Measurements from ENCODE around the gene PRKCA. TPM values are rescaled to one million over a fixed set of nuclear protein-coding genes. Genes with fewer than 3 reads are reported as not detected.

PRKCA gene
- total and polyA plus RNA-seq, 4 donors = 3.0 to 14.1 (median 5.4) TPM

DNA sequence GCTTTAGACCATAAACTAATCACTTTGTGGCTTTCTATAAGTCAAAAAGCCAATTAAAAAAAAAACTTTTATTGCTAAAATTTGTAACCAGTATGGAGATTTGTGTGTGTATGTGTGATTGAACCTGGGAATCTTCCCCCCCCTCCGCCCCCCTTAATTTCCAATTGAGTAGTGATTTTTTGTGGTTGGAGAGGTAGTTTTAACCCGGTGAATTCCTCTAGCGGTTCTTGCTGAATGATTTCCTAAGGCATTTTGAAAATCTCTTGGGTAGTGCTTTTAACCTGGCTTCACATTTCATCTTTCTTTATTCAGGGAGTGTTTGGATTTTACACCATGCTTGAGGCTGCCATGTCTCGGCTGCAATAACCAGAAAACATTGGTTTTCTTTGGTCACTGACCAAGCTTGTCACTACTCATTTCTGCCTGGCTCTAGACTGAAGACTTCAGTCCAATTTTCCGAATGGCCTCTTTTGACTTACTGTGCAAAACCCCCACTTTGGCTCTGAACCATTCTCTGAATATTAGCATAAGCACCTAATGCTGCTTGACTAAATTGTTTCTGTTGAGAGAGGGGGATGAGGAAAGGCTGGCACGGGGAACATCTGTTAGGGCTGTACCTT lies 35.6 kb downstream of the PRKCA start:
- 71% methylated on average over 6 of the region's 6 CpGs for WGBS

DNA sequence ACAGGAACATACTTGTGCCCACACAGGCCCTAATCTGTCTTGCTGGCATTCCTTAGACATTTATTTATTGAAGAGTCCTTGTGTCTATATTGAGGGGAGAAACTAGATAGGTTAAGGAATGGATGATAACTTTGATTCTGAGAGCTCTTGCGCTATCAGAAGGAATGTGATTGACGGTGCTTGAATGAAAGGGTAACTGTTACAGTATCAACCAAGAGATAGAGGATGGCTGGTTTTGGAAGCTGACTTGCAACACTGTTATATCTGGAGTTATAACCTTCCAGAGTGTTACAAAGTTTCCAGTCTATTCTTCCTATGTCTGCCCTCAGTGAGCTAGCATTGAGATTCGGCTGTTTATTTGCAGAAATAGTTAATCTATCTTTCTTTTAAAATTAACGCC lies 36.5 kb downstream of the PRKCA start:
- no peaks in the 10 kb centered on the region for H3K9me3 ChIP-seq (ENCODE audit: control insufficient read depth in 4 of 4, low read length in 3 of 4)
- peaks cover 0 to 2% (median 0%) of the 10 kb centered on the region in 4 donors for H3K36me3 ChIP-seq (ENCODE audit: control insufficient read depth in 4 of 4, insufficient read depth in 3 of 4, low read depth in 1 of 4, low read length in 3 of 4)
- H3K27me3 ChIP-seq (ENCODE audit: control insufficient read depth in 4 of 4, insufficient read depth in 4 of 4, low read length in 3 of 4) = no peaks in the 10 kb centered on the region
- DNase-seq (ENCODE audit: low spot score) = no peak
- 69% methylated on average over 4 of the region's 4 CpGs for WGBS
- H3K4me1 ChIP-seq (ENCODE audit: control insufficient read depth in 4 of 4, insufficient read depth in 4 of 4, low read length in 3 of 4) = peaks cover 4 to 42% (median 32%) of the 10 kb centered on the region in 4 donors
- H3K9ac ChIP-seq (ENCODE audit: low read depth in 1 of 2, low read length in 2 of 2) = no peak overlapping the region
- no peak overlapping the region for H3K4me3 ChIP-seq (ENCODE audit: low read depth in 1 of 3, low read length in 3 of 3)
- no peak overlapping the region for H3K27ac ChIP-seq (ENCODE audit: low read depth in 1 of 2, low read length in 2 of 2)
- TF ChIP-seq RXRA (IDR thresholded peaks at IDR 0.05) = no peak
- TF ChIP-seq, protein P1, sequence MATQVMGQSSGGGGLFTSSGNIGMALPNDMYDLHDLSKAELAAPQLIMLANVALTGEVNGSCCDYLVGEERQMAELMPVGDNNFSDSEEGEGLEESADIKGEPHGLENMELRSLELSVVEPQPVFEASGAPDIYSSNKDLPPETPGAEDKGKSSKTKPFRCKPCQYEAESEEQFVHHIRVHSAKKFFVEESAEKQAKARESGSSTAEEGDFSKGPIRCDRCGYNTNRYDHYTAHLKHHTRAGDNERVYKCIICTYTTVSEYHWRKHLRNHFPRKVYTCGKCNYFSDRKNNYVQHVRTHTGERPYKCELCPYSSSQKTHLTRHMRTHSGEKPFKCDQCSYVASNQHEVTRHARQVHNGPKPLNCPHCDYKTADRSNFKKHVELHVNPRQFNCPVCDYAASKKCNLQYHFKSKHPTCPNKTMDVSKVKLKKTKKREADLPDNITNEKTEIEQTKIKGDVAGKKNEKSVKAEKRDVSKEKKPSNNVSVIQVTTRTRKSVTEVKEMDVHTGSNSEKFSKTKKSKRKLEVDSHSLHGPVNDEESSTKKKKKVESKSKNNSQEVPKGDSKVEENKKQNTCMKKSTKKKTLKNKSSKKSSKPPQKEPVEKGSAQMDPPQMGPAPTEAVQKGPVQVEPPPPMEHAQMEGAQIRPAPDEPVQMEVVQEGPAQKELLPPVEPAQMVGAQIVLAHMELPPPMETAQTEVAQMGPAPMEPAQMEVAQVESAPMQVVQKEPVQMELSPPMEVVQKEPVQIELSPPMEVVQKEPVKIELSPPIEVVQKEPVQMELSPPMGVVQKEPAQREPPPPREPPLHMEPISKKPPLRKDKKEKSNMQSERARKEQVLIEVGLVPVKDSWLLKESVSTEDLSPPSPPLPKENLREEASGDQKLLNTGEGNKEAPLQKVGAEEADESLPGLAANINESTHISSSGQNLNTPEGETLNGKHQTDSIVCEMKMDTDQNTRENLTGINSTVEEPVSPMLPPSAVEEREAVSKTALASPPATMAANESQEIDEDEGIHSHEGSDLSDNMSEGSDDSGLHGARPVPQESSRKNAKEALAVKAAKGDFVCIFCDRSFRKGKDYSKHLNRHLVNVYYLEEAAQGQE (IDR thresholded peaks at IDR 0.05) = no peak
- TF ChIP-seq, protein P2, sequence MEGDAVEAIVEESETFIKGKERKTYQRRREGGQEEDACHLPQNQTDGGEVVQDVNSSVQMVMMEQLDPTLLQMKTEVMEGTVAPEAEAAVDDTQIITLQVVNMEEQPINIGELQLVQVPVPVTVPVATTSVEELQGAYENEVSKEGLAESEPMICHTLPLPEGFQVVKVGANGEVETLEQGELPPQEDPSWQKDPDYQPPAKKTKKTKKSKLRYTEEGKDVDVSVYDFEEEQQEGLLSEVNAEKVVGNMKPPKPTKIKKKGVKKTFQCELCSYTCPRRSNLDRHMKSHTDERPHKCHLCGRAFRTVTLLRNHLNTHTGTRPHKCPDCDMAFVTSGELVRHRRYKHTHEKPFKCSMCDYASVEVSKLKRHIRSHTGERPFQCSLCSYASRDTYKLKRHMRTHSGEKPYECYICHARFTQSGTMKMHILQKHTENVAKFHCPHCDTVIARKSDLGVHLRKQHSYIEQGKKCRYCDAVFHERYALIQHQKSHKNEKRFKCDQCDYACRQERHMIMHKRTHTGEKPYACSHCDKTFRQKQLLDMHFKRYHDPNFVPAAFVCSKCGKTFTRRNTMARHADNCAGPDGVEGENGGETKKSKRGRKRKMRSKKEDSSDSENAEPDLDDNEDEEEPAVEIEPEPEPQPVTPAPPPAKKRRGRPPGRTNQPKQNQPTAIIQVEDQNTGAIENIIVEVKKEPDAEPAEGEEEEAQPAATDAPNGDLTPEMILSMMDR (IDR thresholded peaks at IDR 0.05; ENCODE audit: low read depth, low read length, missing input control) = no peak
- TF ChIP-seq NR2F2 (IDR thresholded peaks at IDR 0.05) = no peak
- TF ChIP-seq GABPA (IDR thresholded peaks at IDR 0.05 in 1 of 2, conservative IDR thresholded peaks at IDR 0.05 in 1 of 2) = no peak
- TF ChIP-seq JUND (IDR thresholded peaks at IDR 0.05) = no peak
- TF ChIP-seq, protein P3, sequence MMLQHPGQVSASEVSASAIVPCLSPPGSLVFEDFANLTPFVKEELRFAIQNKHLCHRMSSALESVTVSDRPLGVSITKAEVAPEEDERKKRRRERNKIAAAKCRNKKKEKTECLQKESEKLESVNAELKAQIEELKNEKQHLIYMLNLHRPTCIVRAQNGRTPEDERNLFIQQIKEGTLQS (IDR thresholded peaks at IDR 0.05) = no peak
- no peak for TF ChIP-seq EGR1 (IDR thresholded peaks at IDR 0.05; ENCODE audit: low read depth in 2 of 2)
- TF ChIP-seq, protein P4, sequence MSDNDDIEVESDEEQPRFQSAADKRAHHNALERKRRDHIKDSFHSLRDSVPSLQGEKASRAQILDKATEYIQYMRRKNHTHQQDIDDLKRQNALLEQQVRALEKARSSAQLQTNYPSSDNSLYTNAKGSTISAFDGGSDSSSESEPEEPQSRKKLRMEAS (IDR thresholded peaks at IDR 0.05) = no peak
- TF ChIP-seq HNF4G (IDR thresholded peaks at IDR 0.05) = no peak
- TF ChIP-seq HNF4A (conservative IDR thresholded peaks at IDR 0.05) = no peak
- no peak for TF ChIP-seq TAF1 (conservative IDR thresholded peaks at IDR 0.05)
- TF ChIP-seq FOXA1 (IDR thresholded peaks at IDR 0.05) = no peak
- TF ChIP-seq, protein P5, sequence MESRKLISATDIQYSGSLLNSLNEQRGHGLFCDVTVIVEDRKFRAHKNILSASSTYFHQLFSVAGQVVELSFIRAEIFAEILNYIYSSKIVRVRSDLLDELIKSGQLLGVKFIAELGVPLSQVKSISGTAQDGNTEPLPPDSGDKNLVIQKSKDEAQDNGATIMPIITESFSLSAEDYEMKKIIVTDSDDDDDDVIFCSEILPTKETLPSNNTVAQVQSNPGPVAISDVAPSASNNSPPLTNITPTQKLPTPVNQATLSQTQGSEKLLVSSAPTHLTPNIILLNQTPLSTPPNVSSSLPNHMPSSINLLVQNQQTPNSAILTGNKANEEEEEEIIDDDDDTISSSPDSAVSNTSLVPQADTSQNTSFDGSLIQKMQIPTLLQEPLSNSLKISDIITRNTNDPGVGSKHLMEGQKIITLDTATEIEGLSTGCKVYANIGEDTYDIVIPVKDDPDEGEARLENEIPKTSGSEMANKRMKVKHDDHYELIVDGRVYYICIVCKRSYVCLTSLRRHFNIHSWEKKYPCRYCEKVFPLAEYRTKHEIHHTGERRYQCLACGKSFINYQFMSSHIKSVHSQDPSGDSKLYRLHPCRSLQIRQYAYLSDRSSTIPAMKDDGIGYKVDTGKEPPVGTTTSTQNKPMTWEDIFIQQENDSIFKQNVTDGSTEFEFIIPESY (IDR thresholded peaks at IDR 0.05) = no peak
- no peak for TF ChIP-seq SP1 (IDR thresholded peaks at IDR 0.05)
- no peak for TF ChIP-seq YY1 (IDR thresholded peaks at IDR 0.05)

More for the DNA sequence above, 35.6 kb downstream of the PRKCA start:
- Histone ChIP-seq H3K27ac (ENCODE audit: low read depth in 1 of 2, low read length in 2 of 2) (no peak overlapping the region), H3K27me3 (ENCODE audit: control insufficient read depth in 4 of 4, insufficient read depth in 4 of 4, low read length in 3 of 4) (no peaks in the 10 kb centered on the region), H3K9me3 (ENCODE audit: control insufficient read depth in 4 of 4, low read length in 3 of 4) (no peaks in the 10 kb centered on the region), H3K9ac (ENCODE audit: low read depth in 1 of 2, low read length in 2 of 2) (no peak overlapping the region), H3K4me1 (ENCODE audit: control insufficient read depth in 4 of 4, insufficient read depth in 4 of 4, low read length in 3 of 4) (peaks cover 2 to 42% (median 32%) of the 10 kb centered on the region in 4 donors), H3K36me3 (ENCODE audit: control insufficient read depth in 4 of 4, insufficient read depth in 3 of 4, low read depth in 1 of 4, low read length in 3 of 4) (peaks cover 0 to 2% (median 0%) of the 10 kb centered on the region in 4 donors), H3K4me3 (ENCODE audit: low read depth in 1 of 3, low read length in 3 of 3) (no peak overlapping the region)
- DNase-seq (ENCODE audit: low spot score) = no peak
- TF ChIP-seq JUND (IDR thresholded peaks at IDR 0.05) (no peak), HNF4G (IDR thresholded peaks at IDR 0.05) (no peak), FOXA1 (IDR thresholded peaks at IDR 0.05) (no peak), TAF1 (conservative IDR thresholded peaks at IDR 0.05) (no peak), FOXA2 (IDR thresholded peaks at IDR 0.05) (no peak), GABPA (IDR thresholded peaks at IDR 0.05 in 1 of 2, conservative IDR thresholded peaks at IDR 0.05 in 1 of 2) (no peak), YY1 (IDR thresholded peaks at IDR 0.05) (no peak), EGR1 (IDR thresholded peaks at IDR 0.05; ENCODE audit: low read depth in 2 of 2) (no peak), HNF4A (conservative IDR thresholded peaks at IDR 0.05) (no peak), RAD21 (IDR thresholded peaks at IDR 0.05) (no peak)
- TF ChIP-seq, protein P4 (IDR thresholded peaks at IDR 0.05) = no peak
- TF ChIP-seq, protein P5 (IDR thresholded peaks at IDR 0.05) = no peak

Data from liver (tissue), 9 donors.